ENCODE results near the gene PRDM16. TPM values are rescaled to one million over a fixed set of nuclear protein-coding genes. Genes with fewer than 3 reads are reported as not detected.

The PRDM16 gene
- polyA plus RNA-seq, 1 donor (not counting 4 experiments of a cell fraction or from before 2014, with no cell fraction given) = 0.05 TPM

DNA sequence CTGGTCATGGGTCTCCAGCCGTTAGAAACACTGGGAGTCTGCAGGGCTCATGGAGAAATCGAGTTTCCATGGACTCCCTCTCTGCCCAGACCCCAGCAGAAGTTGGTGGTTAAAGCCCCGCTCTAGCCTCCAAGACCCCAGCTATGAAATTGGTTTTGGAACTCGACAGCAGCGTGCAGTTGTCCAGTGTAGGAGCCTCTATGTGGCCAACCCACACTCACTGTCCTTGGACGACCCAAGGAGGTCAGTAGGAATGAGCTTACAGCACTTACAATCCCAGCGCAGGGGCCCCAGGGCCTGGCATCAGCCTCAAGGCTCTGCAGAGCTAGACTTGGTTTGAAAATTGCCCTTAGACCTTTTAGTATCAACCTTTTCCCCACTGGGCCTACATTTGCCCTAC is 3.2 kb upstream of the PRDM16 start:
- Histone ChIP-seq H3K4me2 (ENCODE audit: control insufficient read depth, extremely low read depth, insufficient read depth, low read depth, low read length) (no peak overlapping the region), H3K36me3 (ENCODE audit: control insufficient read depth in 2 of 2, extremely low read depth in 1 of 2, insufficient read depth in 2 of 2, low read length in 2 of 2) (no peaks in the 10 kb centered on the region), H3K9me3 (ENCODE audit: control insufficient read depth, low read depth, low read length) (peaks cover under 1% of the 10 kb centered on the region), H2AFZ (ENCODE audit: control insufficient read depth, low read length) (no peak overlapping the region), H3K4me3 (ENCODE audit: control insufficient read depth in 2 of 3, extremely low read depth in 1 of 3, insufficient read depth in 2 of 3, low read depth in 1 of 3, low read length in 3 of 3) (no peak overlapping the region), H3K79me2 (ENCODE audit: control insufficient read depth, insufficient read depth, low read length) (no peaks in the 10 kb centered on the region), H3K4me1 (ENCODE audit: control insufficient read depth, extremely low read depth, insufficient read depth, low read length) (no peaks in the 10 kb centered on the region), H3K9ac (ENCODE audit: control insufficient read depth, extremely low read depth, insufficient read depth, low read length) (no peak overlapping the region), H3K27me3 (ENCODE audit: control insufficient read depth, extremely low read depth, insufficient read depth, low read length) (peaks cover 85% of the 10 kb centered on the region), H3K27ac (ENCODE audit: control insufficient read depth, insufficient read depth, low read length) (no peak overlapping the region), H4K20me1 (ENCODE audit: control insufficient read depth, extremely low read depth, insufficient read depth, low read length) (no peaks in the 10 kb centered on the region), H3K9me1 (ENCODE audit: control insufficient read depth, extremely low read depth, insufficient read depth, low read length) (no peaks in the 10 kb centered on the region)
- DNase-seq (ENCODE audit: low read depth, low spot score) (no peak), FAIRE-seq (no peak)
- no peak for TF ChIP-seq EZH2 (IDR thresholded peaks at IDR 0.05; ENCODE audit: low read length)
- TF ChIP-seq, protein P1, sequence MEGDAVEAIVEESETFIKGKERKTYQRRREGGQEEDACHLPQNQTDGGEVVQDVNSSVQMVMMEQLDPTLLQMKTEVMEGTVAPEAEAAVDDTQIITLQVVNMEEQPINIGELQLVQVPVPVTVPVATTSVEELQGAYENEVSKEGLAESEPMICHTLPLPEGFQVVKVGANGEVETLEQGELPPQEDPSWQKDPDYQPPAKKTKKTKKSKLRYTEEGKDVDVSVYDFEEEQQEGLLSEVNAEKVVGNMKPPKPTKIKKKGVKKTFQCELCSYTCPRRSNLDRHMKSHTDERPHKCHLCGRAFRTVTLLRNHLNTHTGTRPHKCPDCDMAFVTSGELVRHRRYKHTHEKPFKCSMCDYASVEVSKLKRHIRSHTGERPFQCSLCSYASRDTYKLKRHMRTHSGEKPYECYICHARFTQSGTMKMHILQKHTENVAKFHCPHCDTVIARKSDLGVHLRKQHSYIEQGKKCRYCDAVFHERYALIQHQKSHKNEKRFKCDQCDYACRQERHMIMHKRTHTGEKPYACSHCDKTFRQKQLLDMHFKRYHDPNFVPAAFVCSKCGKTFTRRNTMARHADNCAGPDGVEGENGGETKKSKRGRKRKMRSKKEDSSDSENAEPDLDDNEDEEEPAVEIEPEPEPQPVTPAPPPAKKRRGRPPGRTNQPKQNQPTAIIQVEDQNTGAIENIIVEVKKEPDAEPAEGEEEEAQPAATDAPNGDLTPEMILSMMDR (optimal IDR thresholded peaks at IDR 0.05 in 1 of 3, IDR thresholded peaks at IDR 0.05 in 1 of 3, conservative IDR thresholded peaks at IDR 0.05 in 1 of 3; ENCODE audit: extremely low read depth in 1 of 3, insufficient read depth in 2 of 3, low read length in 3 of 3) = no peak
- dilution Hi-C loops (cut with MboI; ENCODE audit: extremely low pct_ligation_motif_present, low sequenced_read_pairs) = no loop called here

DNA sequence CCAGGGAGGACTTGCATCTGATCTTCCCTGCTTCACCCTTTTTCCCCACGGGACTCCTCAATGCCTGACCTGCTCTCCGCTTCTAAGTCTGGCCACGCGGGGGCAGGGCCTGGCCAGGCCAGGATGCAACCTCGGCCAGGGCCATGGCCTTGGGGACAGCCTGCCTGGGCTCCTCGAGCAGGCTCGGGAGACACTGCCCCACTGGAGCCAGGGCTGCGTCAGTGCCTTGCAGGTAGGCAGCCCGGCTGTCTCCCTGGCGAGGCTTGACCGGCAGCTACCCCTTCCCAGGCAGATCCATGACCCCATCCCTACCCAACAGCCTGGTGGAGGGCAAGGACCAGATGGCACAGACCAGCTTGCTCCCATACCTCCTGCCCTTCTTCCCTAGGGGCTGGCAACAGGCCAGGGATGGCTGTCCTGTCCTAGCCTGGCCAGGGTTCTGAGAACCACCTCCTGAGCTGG is 2.7 kb upstream of the PRDM16 start:
- H3K4me1 ChIP-seq (ENCODE audit: control insufficient read depth, extremely low read depth, insufficient read depth, low read length) = no peaks in the 10 kb centered on the region

More for the DNA sequence above, 2.7 kb upstream of the PRDM16 start:
- Histone ChIP-seq H3K9me3 (ENCODE audit: control insufficient read depth, low read depth, low read length) (peaks cover 2% of the 10 kb centered on the region), H3K4me2 (ENCODE audit: control insufficient read depth, extremely low read depth, insufficient read depth, low read depth, low read length) (no peak overlapping the region), H3K27ac (ENCODE audit: control insufficient read depth, insufficient read depth, low read length) (no peak overlapping the region), H4K20me1 (ENCODE audit: control insufficient read depth, extremely low read depth, insufficient read depth, low read length) (no peaks in the 10 kb centered on the region), H3K9me1 (ENCODE audit: control insufficient read depth, extremely low read depth, insufficient read depth, low read length) (no peaks in the 10 kb centered on the region), H3K9ac (ENCODE audit: control insufficient read depth, extremely low read depth, insufficient read depth, low read length) (no peak overlapping the region), H2AFZ (ENCODE audit: control insufficient read depth, low read length) (no peak overlapping the region), H3K27me3 (ENCODE audit: control insufficient read depth, extremely low read depth, insufficient read depth, low read length) (peaks cover 90% of the 10 kb centered on the region), H3K4me3 (ENCODE audit: control insufficient read depth in 2 of 3, extremely low read depth in 1 of 3, insufficient read depth in 2 of 3, low read depth in 1 of 3, low read length in 3 of 3) (no peak overlapping the region), H3K79me2 (ENCODE audit: control insufficient read depth, insufficient read depth, low read length) (no peaks in the 10 kb centered on the region), H3K36me3 (ENCODE audit: control insufficient read depth in 2 of 2, extremely low read depth in 1 of 2, insufficient read depth in 2 of 2, low read length in 2 of 2) (no peaks in the 10 kb centered on the region)
- DNase-seq (ENCODE audit: low read depth, low spot score) (no peak), FAIRE-seq (no peak)
- dilution Hi-C loops (cut with MboI; ENCODE audit: extremely low pct_ligation_motif_present, low sequenced_read_pairs) = no loop called here
- TF ChIP-seq, protein P1 (optimal IDR thresholded peaks at IDR 0.05 in 1 of 3, IDR thresholded peaks at IDR 0.05 in 1 of 3, conservative IDR thresholded peaks at IDR 0.05 in 1 of 3; ENCODE audit: extremely low read depth in 1 of 3, insufficient read depth in 2 of 3, low read length in 3 of 3) = no peak
- no peak for TF ChIP-seq EZH2 (IDR thresholded peaks at IDR 0.05; ENCODE audit: low read length)
